Prostate gland (tissue), 2 donors: ENCODE data around the gene CIPC. TPM values are rescaled to one million over a fixed set of nuclear protein-coding genes. Genes with fewer than 3 reads are reported as not detected.

Source experiments
- DNase-seq: peaks from one replicate; pipeline ENCODE4 v3.0.0-alpha.2; 2019; ENCODE audit warnings: low spot score
- H3K27ac ChIP-seq, 2 donors: fragments of 200-600 bp; sonication (generic); 2 replicates each; pipeline ENCODE4 v1.5.1; 2017 to 2019
- H3K27me3 ChIP-seq: fragments of 200-600 bp; sonication (generic); replicated peaks from 2 replicates; pipeline ENCODE4 v1.5.1; 2019; ENCODE audit not compliant: insufficient read depth
- H3K36me3 ChIP-seq, 2 donors: fragments of 200-600 bp; sonication (generic); 1 replicate in 1 of 2; 2 replicates in 1 of 2; pipeline versions ENCODE4 v1.5.1 to v1.8.1; 2017 to 2019
- H3K4me1 ChIP-seq: fragments of 200-600 bp; sonication (generic); replicated peaks from 2 replicates; pipeline ENCODE4 v1.5.1; 2019
- H3K4me3 ChIP-seq, 2 donors: fragments of 200-600 bp; sonication (generic); 2 replicates each; pipeline ENCODE4 v1.5.1; 2017 to 2019
- H3K9me3 ChIP-seq: fragments of 200-600 bp; sonication (generic); 2 replicates; pipeline ENCODE4 v1.5.1; 2017
- POLR2A ChIP-seq: fragments of 450-650 bp; IDR thresholded peaks from one replicate; pipeline ENCODE4 v1.6.1; 2016; ENCODE audit warnings: antibody characterized with exemption, mild to moderate bottlenecking
- POLR2AphosphoS5 ChIP-seq: sonication (generic); formaldehyde crosslinking; IDR thresholded peaks from one replicate; pipeline ENCODE4 v1.6.1; 2017; ENCODE audit warnings: antibody characterized with exemption
- WGBS: methylation state at CpG from one replicate; pipeline ENCODE4 v1.1.5; 2018; 5-methylcytosine and 5-hydroxymethylcytosine counted together
- intact Hi-C: fragments of 100-400 bp; cut with DNase I; formaldehyde crosslinking; loops from one replicate; pipeline ENCODE4 v1.14.2; 2022
- total RNA-seq, 2 donors: library from RNA; depleted of rRNA; stranded (reverse); fragments of >200 nt; gene quantifications; one replicate each; pipeline ENCODE4 v1.1.0, GENCODE V29; 2016
- TF ChIP-seq, protein P1 (sequence below), 4 experiments: fragments of 200-600 bp in 2 of 4; fragments of 450-650 bp in 2 of 4; sonication (generic) in 2 of 4; IDR thresholded peaks; 1 replicate in 3 of 4; 2 replicates in 1 of 4; pipeline ENCODE4 v1.5.1; 2016 to 2019; ENCODE audit warnings: antibody characterized with exemption in 4 of 4, mild to moderate bottlenecking in 2 of 4, moderate library complexity in 2 of 4

The CIPC gene
- total RNA-seq, 2 donors from 2014 or later, result 45.1 to 63.3 TPM

DNA sequence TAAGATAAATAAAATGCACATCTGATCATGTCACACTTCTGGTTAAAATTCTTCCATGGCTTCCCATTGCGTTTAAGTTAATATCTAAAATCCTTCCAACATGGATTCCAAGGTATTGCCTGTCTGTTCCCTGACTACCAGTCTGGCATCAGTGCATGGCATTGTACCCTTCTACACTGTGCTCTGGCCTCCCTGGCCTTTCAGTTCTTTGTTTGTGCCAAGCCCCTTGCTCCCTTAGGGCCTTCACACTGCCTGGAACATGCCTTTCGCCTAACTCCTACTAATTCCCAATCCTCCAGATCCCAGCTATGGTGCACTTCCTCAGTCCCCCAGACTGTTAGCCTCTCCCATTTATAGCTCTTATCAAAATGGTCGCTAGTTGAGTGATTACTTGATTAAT, 6.3 kb downstream of the CIPC start:
- H3K27me3 ChIP-seq, result no peaks in the 10 kb centered on the region
- H3K4me1 ChIP-seq, result peaks cover 15% of the 10 kb centered on the region
- peak overlapping the region in 1 of 2 donors; percentile 5 for H3K27ac ChIP-seq
- no peak overlapping the region for H3K4me3 ChIP-seq
- intact Hi-C loops, result no loop called here
- H3K9me3 ChIP-seq, result no peaks in the 10 kb centered on the region
- 88% methylated on average over 3 of the region's 3 CpGs for WGBS
- TF ChIP-seq, protein P1, sequence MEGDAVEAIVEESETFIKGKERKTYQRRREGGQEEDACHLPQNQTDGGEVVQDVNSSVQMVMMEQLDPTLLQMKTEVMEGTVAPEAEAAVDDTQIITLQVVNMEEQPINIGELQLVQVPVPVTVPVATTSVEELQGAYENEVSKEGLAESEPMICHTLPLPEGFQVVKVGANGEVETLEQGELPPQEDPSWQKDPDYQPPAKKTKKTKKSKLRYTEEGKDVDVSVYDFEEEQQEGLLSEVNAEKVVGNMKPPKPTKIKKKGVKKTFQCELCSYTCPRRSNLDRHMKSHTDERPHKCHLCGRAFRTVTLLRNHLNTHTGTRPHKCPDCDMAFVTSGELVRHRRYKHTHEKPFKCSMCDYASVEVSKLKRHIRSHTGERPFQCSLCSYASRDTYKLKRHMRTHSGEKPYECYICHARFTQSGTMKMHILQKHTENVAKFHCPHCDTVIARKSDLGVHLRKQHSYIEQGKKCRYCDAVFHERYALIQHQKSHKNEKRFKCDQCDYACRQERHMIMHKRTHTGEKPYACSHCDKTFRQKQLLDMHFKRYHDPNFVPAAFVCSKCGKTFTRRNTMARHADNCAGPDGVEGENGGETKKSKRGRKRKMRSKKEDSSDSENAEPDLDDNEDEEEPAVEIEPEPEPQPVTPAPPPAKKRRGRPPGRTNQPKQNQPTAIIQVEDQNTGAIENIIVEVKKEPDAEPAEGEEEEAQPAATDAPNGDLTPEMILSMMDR (IDR thresholded peaks at IDR 0.05), result no peak
- no peak for TF ChIP-seq POLR2AphosphoS5
- no peak for TF ChIP-seq POLR2A
- DNase-seq, result no peak
- H3K36me3 ChIP-seq, result no peaks in the 10 kb centered on the region

DNA sequence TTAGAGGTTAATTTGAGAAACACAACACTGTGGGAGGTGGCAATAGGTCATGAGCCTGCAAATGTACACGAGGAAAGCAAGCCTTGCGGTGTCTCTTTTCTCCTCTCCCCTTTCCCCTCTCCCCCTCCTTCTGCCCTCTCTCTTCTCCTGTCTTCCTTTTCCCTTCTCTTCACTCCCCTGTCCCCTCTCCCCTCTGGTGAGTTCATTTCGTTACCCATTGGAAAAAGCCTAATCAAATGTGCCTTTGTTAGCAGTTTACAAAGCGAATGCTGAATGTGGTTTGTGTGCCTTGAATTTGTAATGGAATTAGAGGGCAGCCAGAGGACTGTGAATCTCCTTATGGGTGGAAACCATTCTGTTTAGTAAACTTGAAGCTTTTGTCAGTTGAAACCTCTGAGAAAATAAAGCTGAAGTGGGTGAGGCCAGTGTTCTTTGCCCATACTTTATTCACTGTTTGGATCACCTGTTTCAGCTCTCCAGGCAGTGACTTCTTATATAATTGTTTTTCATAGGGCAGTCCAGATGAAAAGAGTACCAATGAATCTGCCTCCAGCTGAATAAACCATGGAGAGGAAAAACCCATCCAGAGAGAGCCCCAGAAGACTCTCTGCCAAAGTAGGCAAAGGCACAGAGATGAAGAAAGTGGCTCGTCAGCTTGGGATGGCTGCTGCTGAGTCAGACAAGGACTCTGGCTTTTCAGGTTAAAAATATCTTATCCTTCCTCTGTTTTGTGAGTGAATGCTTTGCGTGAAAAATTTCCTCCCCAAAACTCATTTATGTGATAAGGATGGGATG, 7.3 kb downstream of the CIPC start:
- DNase-seq, result no peak
- TF ChIP-seq POLR2AphosphoS5 (no peak), POLR2A (no peak)
- TF ChIP-seq, protein P1 (IDR thresholded peaks at IDR 0.05), result no peak
- peak overlapping the region in 1 of 2 donors; percentile 8 for H3K27ac ChIP-seq
- intact Hi-C loops, result no loop called here
- H3K4me3 ChIP-seq, result no peak overlapping the region
- 66% methylated on average over 6 of the region's 6 CpGs for WGBS
- H3K36me3 ChIP-seq, result no peaks in the 10 kb centered on the region
- no peaks in the 10 kb centered on the region for H3K27me3 ChIP-seq
- peaks cover 24% of the 10 kb centered on the region for H3K4me1 ChIP-seq
- no peaks in the 10 kb centered on the region for H3K9me3 ChIP-seq

DNA sequence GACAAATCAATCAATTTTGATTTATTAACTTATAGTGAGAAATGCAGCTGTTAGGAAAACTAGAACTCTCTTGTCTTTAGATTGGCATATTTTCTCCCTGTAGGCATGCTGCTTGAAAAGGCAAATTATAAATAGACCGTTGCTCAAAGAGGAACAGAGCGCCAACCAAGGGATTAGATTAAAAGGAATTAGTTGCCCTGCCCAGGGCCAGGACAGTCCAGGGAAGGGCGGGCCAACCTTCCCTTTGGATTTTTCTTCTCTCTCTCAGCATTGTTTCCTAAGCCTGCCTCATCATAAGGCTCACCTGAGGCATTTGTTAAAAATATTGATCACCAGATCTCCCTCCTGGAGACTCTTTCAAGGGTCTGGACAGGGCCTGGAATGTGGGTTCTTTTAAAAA, 8.6 kb downstream of the CIPC start:
- peaks cover 25% of the 10 kb centered on the region for H3K4me1 ChIP-seq
- WGBS, result 70% methylated on average over 3 of the region's 3 CpGs

DNA sequence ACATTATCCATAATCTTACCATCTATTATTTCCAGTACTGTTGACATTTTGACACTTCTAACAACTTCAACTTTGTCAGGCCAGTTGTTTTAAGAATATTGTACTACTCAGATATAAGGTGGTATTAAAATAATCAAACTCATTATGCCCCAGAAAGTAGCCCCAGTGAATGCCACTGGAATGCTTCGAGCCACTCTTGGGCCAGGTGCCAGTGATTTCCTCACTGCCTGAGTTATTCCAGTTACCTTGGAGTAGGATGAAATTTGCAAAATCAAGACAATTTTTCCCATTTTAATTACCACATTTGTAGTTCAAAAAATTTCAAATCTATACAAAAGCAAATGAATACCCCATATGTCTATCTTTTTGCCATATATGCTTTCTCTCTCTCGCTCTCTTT, 9.2 kb downstream of the CIPC start:
- Histone ChIP-seq H3K4me1 (peaks cover 30% of the 10 kb centered on the region), H3K9me3 (no peaks in the 10 kb centered on the region), H3K27me3 (no peaks in the 10 kb centered on the region), H3K4me3 (no peak overlapping the region), H3K27ac (no peak overlapping the region), H3K36me3 (no peaks in the 10 kb centered on the region)
- TF ChIP-seq POLR2A (no peak), POLR2AphosphoS5 (no peak)
- TF ChIP-seq, protein P1 (IDR thresholded peaks at IDR 0.05), result no peak
- no peak for DNase-seq
- intact Hi-C loops, result no loop called here
- WGBS, result 68% methylated on average over 2 of the region's 2 CpGs

More for the DNA sequence above, 8.6 kb downstream of the CIPC start:
- Histone ChIP-seq H3K36me3 (no peaks in the 10 kb centered on the region), H3K4me3 (no peak overlapping the region), H3K9me3 (no peaks in the 10 kb centered on the region), H3K27me3 (no peaks in the 10 kb centered on the region), H3K27ac (no peak overlapping the region)
- intact Hi-C loops, result no loop called here
- no peak for DNase-seq
- no peak for TF ChIP-seq POLR2A
- TF ChIP-seq, protein P1 (IDR thresholded peaks at IDR 0.05), result no peak
- no peak for TF ChIP-seq POLR2AphosphoS5

DNA sequence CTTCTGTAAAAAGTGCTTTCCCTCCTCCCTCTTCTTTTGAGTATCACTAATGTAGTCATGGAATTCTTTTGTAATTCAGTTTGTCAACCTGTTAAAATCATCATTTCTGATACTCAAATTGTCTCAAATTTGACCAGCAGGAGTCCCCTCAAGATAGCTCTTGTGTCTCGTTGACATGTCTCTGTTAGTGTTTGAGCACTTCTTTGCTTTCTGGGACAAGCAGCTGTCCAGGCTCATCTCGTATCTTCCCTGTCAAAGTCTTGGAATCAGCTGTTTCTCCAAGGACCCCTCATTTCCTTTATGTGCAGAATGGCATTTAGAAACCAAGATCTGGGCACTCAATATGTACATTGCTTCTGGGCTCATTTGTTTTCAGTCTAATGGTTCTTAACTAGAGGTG, 10.7 kb downstream of the CIPC start:
- H3K9me3 ChIP-seq, result no peaks in the 10 kb centered on the region
- H3K4me3 ChIP-seq, result no peak overlapping the region
- H3K27ac ChIP-seq, result peak overlapping the region; percentile 79 to 85
- H3K4me1 ChIP-seq, result peaks cover 25% of the 10 kb centered on the region
- no peaks in the 10 kb centered on the region for H3K27me3 ChIP-seq
- WGBS, result 83% methylated on average over 2 of the region's 2 CpGs
- intact Hi-C loops, result no loop called here
- peaks cover 5 to 6% of the 10 kb centered on the region in 2 donors for H3K36me3 ChIP-seq
- no peak for TF ChIP-seq POLR2A
- TF ChIP-seq, protein P1 (IDR thresholded peaks at IDR 0.05), result no peak
- no peak for TF ChIP-seq POLR2AphosphoS5
- DNase-seq, result no peak
